SK-N-SH treated with all-trans-retinoic acid at 6 μM for 48 hours (cell line): ENCODE results near the gene MRFAP1L1.

Experiments
- ARNTL ChIP-seq: fragments of 450-650 bp; formaldehyde crosslinking; IDR thresholded peaks from 2 replicates; pipeline ENCODE4 v1.5.0; 2020; ENCODE audit warnings: low read depth, mild to moderate bottlenecking, moderate library complexity, borderline replicate concordance
- ZC3H10 ChIP-seq: fragments of 250-450 bp; sonication (Bioruptor Pico); IDR thresholded peaks from 2 replicates; pipeline ENCODE4 v1.5.1; 2021; ENCODE audit warnings: mild to moderate bottlenecking, moderate library complexity
- ZFP3 ChIP-seq: fragments of 250-450 bp; sonication (Bioruptor Pico); IDR thresholded peaks from 2 replicates; pipeline ENCODE4 v1.5.0; 2020; ENCODE audit warnings: mild to moderate bottlenecking, moderate library complexity

GRCh38 chr4:6688879-6689505 is 20.7 kb downstream of the MRFAP1L1 start:
- TF ChIP-seq ARNTL (CRISPR knock-in tag) = no peak
- TF ChIP-seq ZC3H10 (CRISPR knock-in tag) = no peak
- no peak for TF ChIP-seq ZFP3
